GM12891 (cell line): ENCODE results near the gene MORF4L1.

ENCODE experiments used
- POLR2A ChIP-seq: IDR thresholded peaks from 2 replicates; pipeline ENCODE4 v1.6.1; 2011; ENCODE audit warnings: low read depth, low read length, control low read depth
- POLR2AphosphoS5 ChIP-seq: IDR thresholded peaks from 2 replicates; pipeline ENCODE4 v1.6.1; 2011; ENCODE audit warnings: low read depth, low read length, control low read depth
- TAF1 ChIP-seq: IDR thresholded peaks from 2 replicates; pipeline ENCODE4 v1.6.1; 2011; ENCODE audit warnings: low read depth, low read length, control low read depth

DNA sequence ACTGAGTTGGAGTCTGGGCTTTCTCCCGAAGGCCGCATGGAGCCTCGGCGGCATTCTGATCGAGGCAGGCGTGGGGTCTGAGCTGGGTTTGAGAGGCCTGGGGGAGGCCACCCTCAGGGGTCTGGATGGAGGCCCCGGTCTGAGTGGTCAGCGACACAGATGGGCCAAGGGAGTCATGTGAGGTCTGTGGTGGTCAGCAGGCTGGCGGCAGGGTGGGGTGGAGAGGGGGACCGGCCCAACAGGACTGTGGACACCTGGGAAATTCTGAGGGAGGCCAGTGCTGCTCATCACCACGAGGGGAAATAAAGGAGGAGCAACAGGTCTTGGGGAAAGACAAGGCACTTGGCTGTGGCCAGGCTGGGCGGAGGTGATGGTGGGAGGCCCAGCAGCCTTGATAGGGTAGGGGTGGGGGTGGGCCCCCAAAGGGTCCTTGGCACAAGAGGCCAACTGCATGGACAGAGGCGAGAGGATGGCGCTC is 56.0 kb downstream of the MORF4L1 start:
- TF ChIP-seq POLR2AphosphoS5 = no peak
- no peak for TF ChIP-seq POLR2A
- TF ChIP-seq TAF1 = no peak
